Chondrocyte (in vitro differentiated cells): ENCODE results near the gene CHKA. TPM values are rescaled to one million over a fixed set of nuclear protein-coding genes. Genes with fewer than 3 reads are reported as not detected.

Source experiments
- DNase-seq: peaks from one replicate; pipeline ENCODE4 v3.0.0; 2021; ENCODE audit warnings: mixed read lengths, low spot score
- H3K27ac Mint-ChIP-seq: one replicate; pipeline ENCODE4 v1.8.0; 2021; ENCODE audit warnings: mild to moderate bottlenecking, moderate library complexity, mixed read lengths; ENCODE audit not compliant: unreplicated experiment
- H3K27me3 Mint-ChIP-seq: 2 replicates; pipeline ENCODE4 v1.8.0; 2021; ENCODE audit warnings: low read depth, mixed read lengths
- H3K36me3 Mint-ChIP-seq: 2 replicates; pipeline ENCODE4 v1.8.0; 2021; ENCODE audit warnings: low read depth, mixed read lengths
- H3K4me1 Mint-ChIP-seq: 2 replicates; pipeline ENCODE4 v1.8.0; 2021; ENCODE audit warnings: low read depth, mild to moderate bottlenecking, mixed read lengths
- H3K4me3 Mint-ChIP-seq: one replicate; pipeline ENCODE4 v1.8.0; 2021; ENCODE audit warnings: mild to moderate bottlenecking, moderate library complexity, mixed read lengths; ENCODE audit not compliant: unreplicated experiment
- H3K9me3 Mint-ChIP-seq: 2 replicates; pipeline ENCODE4 v1.8.0; 2021; ENCODE audit warnings: low read depth, mixed read lengths
- CTCF ChIP-seq: fragments of 200-600 bp; sonication (generic); IDR thresholded peaks from 2 replicates; pipeline ENCODE4 v1.5.0; 2021; ENCODE audit warnings: antibody characterized with exemption, mild to moderate bottlenecking, moderate library complexity
- total RNA-seq: library from RNA; stranded (reverse); gene quantifications from 3 replicates; pipeline ENCODE4 v1.2.1, GENCODE V29; 2021

The CHKA gene
- total RNA-seq, 1 donor from 2014 or later = 21.0 TPM

GRCh38 chr11:68148879-68149278 is 27.7 kb upstream of the CHKA start:
- H3K4me1 Mint-ChIP-seq = peaks cover 4% of the 10 kb centered on the region
- H3K27ac Mint-ChIP-seq = no peak overlapping the region
- DNase-seq = no peak
- H3K9me3 Mint-ChIP-seq = no peaks in the 10 kb centered on the region
- no peak overlapping the region for H3K4me3 Mint-ChIP-seq
- TF ChIP-seq CTCF = no peak
- no peaks in the 10 kb centered on the region for H3K27me3 Mint-ChIP-seq
- no peaks in the 10 kb centered on the region for H3K36me3 Mint-ChIP-seq

GRCh38 chr11:68148071-68148805 is 27.1 kb upstream of the CHKA start:
- Mint-ChIP-seq H3K9me3 (no peaks in the 10 kb centered on the region), H3K36me3 (no peaks in the 10 kb centered on the region), H3K4me1 (peaks cover 4% of the 10 kb centered on the region), H3K4me3 (no peak overlapping the region), H3K27ac (no peak overlapping the region), H3K27me3 (no peaks in the 10 kb centered on the region)
- no peak for TF ChIP-seq CTCF
- DNase-seq = no peak

GRCh38 chr11:68146704-68147474 is 25.7 kb upstream of the CHKA start:
- DNase-seq = no peak
- Mint-ChIP-seq H3K4me3 (no peak overlapping the region), H3K27me3 (no peaks in the 10 kb centered on the region), H3K27ac (no peak overlapping the region), H3K36me3 (no peaks in the 10 kb centered on the region), H3K4me1 (peaks cover 4% of the 10 kb centered on the region), H3K9me3 (no peaks in the 10 kb centered on the region)
- TF ChIP-seq CTCF = no peak

- TF ChIP-seq CTCF = no peak
Measured at GRCh38 chr11:68146010-68146540, 24.9 kb upstream of the CHKA start.

GRCh38 chr11:68145120-68145866 is 24.1 kb upstream of the CHKA start:
- peaks cover 4% of the 10 kb centered on the region for H3K4me1 Mint-ChIP-seq
- TF ChIP-seq CTCF = no peak
- no peaks in the 10 kb centered on the region for H3K36me3 Mint-ChIP-seq
- DNase-seq = no peak
- no peaks in the 10 kb centered on the region for H3K9me3 Mint-ChIP-seq
- H3K27ac Mint-ChIP-seq = no peak overlapping the region
- no peaks in the 10 kb centered on the region for H3K27me3 Mint-ChIP-seq
- H3K4me3 Mint-ChIP-seq = no peak overlapping the region

More at GRCh38 chr11:68146010-68146540, 24.9 kb upstream of the CHKA start:
- peaks cover 4% of the 10 kb centered on the region for H3K4me1 Mint-ChIP-seq
- H3K36me3 Mint-ChIP-seq = no peaks in the 10 kb centered on the region
- no peaks in the 10 kb centered on the region for H3K27me3 Mint-ChIP-seq
- no peak overlapping the region for H3K4me3 Mint-ChIP-seq
- DNase-seq = no peak
- no peak overlapping the region for H3K27ac Mint-ChIP-seq
- H3K9me3 Mint-ChIP-seq = no peaks in the 10 kb centered on the region
